Osteoblast (primary cell): ENCODE data around the gene C16orf74. TPM values are rescaled to one million over a fixed set of nuclear protein-coding genes. Genes with fewer than 3 reads are reported as not detected.

Experiments
- DNase-seq: peaks from one replicate; pipeline ENCODE4 v3.0.0; 2011; ENCODE audit warnings: low spot score, mixed read lengths; ENCODE audit not compliant: insufficient read length; ENCODE audit errors: missing footprints
- H2AFZ ChIP-seq: 2 replicates; pipeline ENCODE4 v1.6.0; 2011; ENCODE audit warnings: mild to moderate bottlenecking, low read length
- H3K27ac ChIP-seq: 2 replicates; pipeline ENCODE4 v1.5.1; 2011; ENCODE audit warnings: mild to moderate bottlenecking, low read depth, low read length, moderate library complexity
- H3K27me3 ChIP-seq: 2 replicates; pipeline ENCODE4 v1.6.0; 2012; ENCODE audit warnings: mild to moderate bottlenecking, control low read depth, inconsistent platforms, low read length, moderate library complexity; ENCODE audit not compliant: insufficient read depth
- H3K36me3 ChIP-seq: 2 replicates; pipeline ENCODE4 v1.5.1; 2011; ENCODE audit warnings: mild to moderate bottlenecking, low read length, control low read depth, moderate library complexity; ENCODE audit not compliant: insufficient read depth
- H3K4me1 ChIP-seq: 2 replicates; pipeline ENCODE4 v1.5.1; 2011; ENCODE audit warnings: mild to moderate bottlenecking, low read length, control low read depth, moderate library complexity; ENCODE audit not compliant: insufficient read depth
- H3K4me2 ChIP-seq: 2 replicates; pipeline ENCODE4 v1.6.0; 2011; ENCODE audit warnings: mild to moderate bottlenecking, low read length; ENCODE audit not compliant: insufficient read depth
- H3K4me3 ChIP-seq: fragments of 200-600 bp; sonication (generic); 3 replicates; pipeline ENCODE4 v1.5.1; 2012; ENCODE audit warnings: mild to moderate bottlenecking, low read length, inconsistent platforms; ENCODE audit not compliant: insufficient read depth
- H3K79me2 ChIP-seq: 2 replicates; pipeline ENCODE4 v1.6.0; 2012; ENCODE audit warnings: mild to moderate bottlenecking, low read length, control low read depth, inconsistent platforms; ENCODE audit not compliant: insufficient read depth
- H3K9me3 ChIP-seq: 2 replicates; pipeline ENCODE4 v1.5.1; 2011; ENCODE audit warnings: low read depth, low read length, control low read depth
- H4K20me1 ChIP-seq: 2 replicates; pipeline ENCODE4 v1.6.0; 2012; ENCODE audit warnings: mild to moderate bottlenecking, low read length, control low read depth; ENCODE audit not compliant: insufficient read depth
- CTCF ChIP-seq: IDR thresholded peaks from 2 replicates; pipeline ENCODE4 v1.5.1; 2011; ENCODE audit warnings: mild to moderate bottlenecking, low read depth, low read length, moderate library complexity; ENCODE audit errors: extremely low read depth
- total RNA-seq: library from RNA; depleted of rRNA; stranded (reverse); fragments of >200 nt; gene quantifications from 2 replicates; pipeline ENCODE4 v1.2.3, GENCODE V29; 2012

C16orf74 gene
- total RNA-seq, 1 donor, result 0.72 TPM

GRCh38 chr16:85662976-85663830 is 87.7 kb downstream of the C16orf74 start:
- Histone ChIP-seq H3K27ac (no peak overlapping the region), H3K4me1 (no peaks in the 10 kb centered on the region), H3K79me2 (no peaks in the 10 kb centered on the region), H3K27me3 (no peaks in the 10 kb centered on the region), H3K36me3 (peaks cover 85% of the 10 kb centered on the region), H3K9me3 (no peaks in the 10 kb centered on the region), H3K4me2 (no peak overlapping the region), H3K4me3 (no peak overlapping the region), H4K20me1 (peaks cover 46% of the 10 kb centered on the region), H2AFZ (no peak overlapping the region)
- TF ChIP-seq CTCF, result no peak
- DNase-seq, result peak; percentile 68

DNA sequence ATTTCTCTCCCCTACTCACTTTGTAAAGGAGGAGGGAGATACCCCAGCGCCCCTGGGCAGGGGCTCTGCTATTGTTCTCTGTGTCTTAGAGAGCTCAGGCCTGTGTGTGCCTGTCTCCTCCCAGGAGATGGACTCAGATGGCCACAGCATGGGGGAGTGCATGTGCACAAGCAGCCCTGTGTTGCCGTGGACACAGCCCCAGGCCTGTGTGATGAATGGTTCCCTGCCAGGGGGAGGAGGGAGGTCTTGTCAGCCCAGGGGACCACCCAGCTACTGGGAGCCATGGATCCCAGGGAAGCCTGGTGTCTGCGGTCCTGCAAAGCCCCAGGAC is 88.4 kb downstream of the C16orf74 start:
- no peak for TF ChIP-seq CTCF
- Histone ChIP-seq H3K36me3 (peaks cover 85% of the 10 kb centered on the region), H3K9me3 (no peaks in the 10 kb centered on the region), H4K20me1 (peaks cover 49% of the 10 kb centered on the region), H2AFZ (no peak overlapping the region), H3K27ac (no peak overlapping the region), H3K4me2 (no peak overlapping the region), H3K4me1 (no peaks in the 10 kb centered on the region), H3K79me2 (no peaks in the 10 kb centered on the region), H3K27me3 (no peaks in the 10 kb centered on the region), H3K4me3 (no peak overlapping the region)
- DNase-seq, result peak; percentile 72

DNA sequence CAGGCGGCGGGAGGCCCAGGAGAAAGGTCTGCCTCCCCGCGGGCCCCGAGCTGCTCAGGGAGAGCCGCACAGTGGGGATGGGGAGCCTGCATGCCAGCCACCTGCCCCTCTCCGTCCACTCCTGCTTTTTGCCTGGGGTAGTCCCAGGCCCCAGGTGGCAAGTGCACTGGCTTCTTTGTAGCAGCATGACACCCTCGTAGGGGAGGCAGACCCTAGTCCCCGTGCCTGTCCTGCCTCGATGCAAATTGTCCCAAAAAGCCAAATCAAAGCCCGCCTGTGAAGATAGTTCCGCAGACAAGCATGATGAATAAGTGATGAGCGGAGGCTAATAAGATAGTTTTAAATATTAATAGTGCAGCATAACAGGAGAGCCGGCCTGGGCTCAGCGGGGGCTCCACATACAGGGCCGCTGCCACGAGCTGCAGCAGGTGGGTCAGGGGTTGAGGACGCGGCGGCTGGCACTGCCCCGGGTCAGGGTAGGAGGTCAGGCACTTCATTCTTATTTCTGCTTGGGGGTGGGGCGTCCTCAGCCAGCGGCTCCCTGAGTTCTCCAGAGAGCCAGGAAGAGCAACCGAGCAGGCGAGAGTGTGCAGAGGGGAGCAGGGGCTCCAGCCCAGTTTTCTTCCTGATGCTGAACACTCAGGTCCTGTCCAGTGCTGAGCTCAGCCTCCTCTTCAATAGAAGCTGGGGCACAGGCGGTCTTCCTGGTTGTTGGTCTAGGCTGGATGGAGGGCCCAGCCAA is 89.0 kb downstream of the C16orf74 start:
- Histone ChIP-seq H3K9me3 (no peaks in the 10 kb centered on the region), H3K79me2 (no peaks in the 10 kb centered on the region), H3K4me3 (no peak overlapping the region), H3K4me1 (no peaks in the 10 kb centered on the region), H4K20me1 (peaks cover 50% of the 10 kb centered on the region), H2AFZ (no peak overlapping the region), H3K4me2 (no peak overlapping the region), H3K27ac (no peak overlapping the region), H3K36me3 (peaks cover 84% of the 10 kb centered on the region), H3K27me3 (no peaks in the 10 kb centered on the region)
- peak; percentile 76 for DNase-seq
- TF ChIP-seq CTCF, result no peak
